HepG2 (cell line): ENCODE measurements around the gene CITED2. TPM values are rescaled to one million over a fixed set of nuclear protein-coding genes. Genes with fewer than 3 reads are reported as not detected.

Experiments used
- HIC2 ChIP-seq: sonication (generic); formaldehyde crosslinking; IDR thresholded peaks from 2 replicates; pipeline ENCODE4 v1.9.0; 2022; ENCODE audit warnings: low read depth, missing genetic modification reagents
- HMG20A ChIP-seq: IDR thresholded peaks from 2 replicates; pipeline ENCODE4 v1.6.1; 2016; ENCODE audit warnings: borderline replicate concordance
- HNF4G ChIP-seq, 2 experiments: sonication (generic) in 1 of 2; formaldehyde crosslinking in 1 of 2; IDR thresholded peaks; 2 replicates each; pipeline versions ENCODE4 v1.4.0 to v1.6.1; 2011 to 2020; ENCODE audit warnings: borderline replicate concordance in 2 of 2, low read depth in 2 of 2, mild to moderate bottlenecking in 2 of 2, low read length in 1 of 2, missing genetic modification reagents in 1 of 2, moderate library complexity in 1 of 2
- HOXA7 ChIP-seq: sonication (generic); formaldehyde crosslinking; IDR thresholded peaks from 2 replicates; pipeline ENCODE4 v1.8.1; 2022; ENCODE audit warnings: mild to moderate bottlenecking, missing genetic modification reagents, moderate library complexity
- HOXA9 ChIP-seq: sonication (generic); formaldehyde crosslinking; IDR thresholded peaks from 2 replicates; pipeline ENCODE4 v1.8.1; 2022; ENCODE audit warnings: missing genetic modification reagents, mild to moderate bottlenecking, moderate library complexity, borderline replicate concordance
- JUN ChIP-seq: sonication (generic); formaldehyde crosslinking; IDR thresholded peaks from 2 replicates; pipeline ENCODE4 v1.4.0; 2020; ENCODE audit warnings: mild to moderate bottlenecking, missing genetic modification reagents
- MAFF ChIP-seq: IDR thresholded peaks from 2 replicates; pipeline ENCODE4 v1.6.1; 2011; ENCODE audit warnings: low read depth, low read length, improper control_type of control experiment
- MAFK ChIP-seq, 2 experiments: IDR thresholded peaks in 1 of 2; conservative IDR thresholded peaks in 1 of 2; 2 replicates each; pipeline ENCODE4 v1.6.1; 2011; ENCODE audit warnings: improper control_type of control experiment in 2 of 2, low read length in 2 of 2
- MED1 ChIP-seq: sonication (generic); formaldehyde crosslinking; IDR thresholded peaks from 2 replicates; pipeline ENCODE4 v1.4.0; 2020; ENCODE audit warnings: missing genetic modification reagents
- POGZ ChIP-seq: sonication (generic); formaldehyde crosslinking; IDR thresholded peaks from 2 replicates; pipeline ENCODE4 v1.4.0; 2020; ENCODE audit warnings: mild to moderate bottlenecking, missing genetic modification reagents
- STAT6 ChIP-seq: sonication (generic); formaldehyde crosslinking; IDR thresholded peaks from 2 replicates; pipeline ENCODE4 v1.4.0; 2020; ENCODE audit warnings: missing genetic modification reagents, mild to moderate bottlenecking, borderline replicate concordance
- ZEB1 ChIP-seq: IDR thresholded peaks from 2 replicates; pipeline ENCODE4 v1.6.1; 2012; ENCODE audit warnings: mild to moderate bottlenecking, low read depth, inconsistent platforms; ENCODE audit not compliant: insufficient replicate concordance
- ZNF121 ChIP-seq: sonication (generic); formaldehyde crosslinking; IDR thresholded peaks from 2 replicates; pipeline ENCODE4 v1.5.0; 2020; ENCODE audit warnings: mild to moderate bottlenecking, missing genetic modification reagents
- ZNF18 ChIP-seq: sonication (generic); formaldehyde crosslinking; IDR thresholded peaks from 2 replicates; pipeline ENCODE4 v1.8.0; 2022; ENCODE audit warnings: mild to moderate bottlenecking, missing genetic modification reagents; ENCODE audit not compliant: insufficient replicate concordance
- ZNF225 ChIP-seq: sonication (generic); formaldehyde crosslinking; IDR thresholded peaks from 2 replicates; pipeline ENCODE4 v1.4.0; 2020; ENCODE audit warnings: mild to moderate bottlenecking, missing genetic modification reagents
- ZNF382 ChIP-seq: sonication (generic); formaldehyde crosslinking; IDR thresholded peaks from 2 replicates; pipeline ENCODE4 v1.5.0; 2020; ENCODE audit warnings: missing genetic modification reagents, mild to moderate bottlenecking, borderline replicate concordance
- ZNF710 ChIP-seq: sonication (generic); formaldehyde crosslinking; IDR thresholded peaks from 2 replicates; pipeline ENCODE4 v1.5.0; 2020; ENCODE audit warnings: mild to moderate bottlenecking, missing genetic modification reagents, borderline replicate concordance
- ZNF777 ChIP-seq: sonication (generic); formaldehyde crosslinking; IDR thresholded peaks from 2 replicates; pipeline ENCODE4 v1.4.0; 2020; ENCODE audit warnings: missing genetic modification reagents
- polyA plus RNA-seq, 8 experiments: library from polyadenylated mRNA; depleted of rRNA in 3 of 8; stranded (reverse) in 7 of 8; unstranded in 1 of 8; fragments of >200 nt; fragmentation: Illumina TruSeq in 4 of 8; extraction: Trizol in 4 of 8; gene quantifications; 2 replicates each; pipeline versions ENCODE4 v1.2.1 to v1.2.3, GENCODE V29; 2011 to 2016; ENCODE audit warnings: low read depth in 4 of 8, missing spikeins in 1 of 8, mixed read lengths in 1 of 8; ENCODE audit not compliant: insufficient read depth in 1 of 8
- total RNA-seq, 5 experiments: library from RNA; depleted of rRNA; stranded (reverse); fragments of >200 nt; fragmentation: Illumina TruSeq; extraction: Trizol; gene quantifications; 2 replicates each; pipeline ENCODE4 v1.2.3, GENCODE V29; 2016; ENCODE audit warnings: low read depth in 1 of 5
- TF ChIP-seq, protein P1 (sequence below): sonication (generic); formaldehyde crosslinking; IDR thresholded peaks from 2 replicates; pipeline ENCODE4 v1.9.0; 2022; ENCODE audit warnings: missing genetic modification reagents, mild to moderate bottlenecking, borderline replicate concordance

Gene CITED2
- total and polyA plus RNA-seq, 2 of the 13 experiments (the other 11 are each of a cell fraction or from before 2014, with no cell fraction given), result 17.6 to 57.2 TPM

GRCh38 chr6:139378882-139379341 lies 4.5 kb upstream of the CITED2 start (continued):
- TF ChIP-seq HIC2 (CRISPR knock-in tag), result peak; percentile 48; the same call in 1 of the 2 replicates
- no peak for TF ChIP-seq MED1 (CRISPR knock-in tag)
- TF ChIP-seq ZNF18 (CRISPR knock-in tag), result peak; percentile 80
- TF ChIP-seq, protein P1, sequence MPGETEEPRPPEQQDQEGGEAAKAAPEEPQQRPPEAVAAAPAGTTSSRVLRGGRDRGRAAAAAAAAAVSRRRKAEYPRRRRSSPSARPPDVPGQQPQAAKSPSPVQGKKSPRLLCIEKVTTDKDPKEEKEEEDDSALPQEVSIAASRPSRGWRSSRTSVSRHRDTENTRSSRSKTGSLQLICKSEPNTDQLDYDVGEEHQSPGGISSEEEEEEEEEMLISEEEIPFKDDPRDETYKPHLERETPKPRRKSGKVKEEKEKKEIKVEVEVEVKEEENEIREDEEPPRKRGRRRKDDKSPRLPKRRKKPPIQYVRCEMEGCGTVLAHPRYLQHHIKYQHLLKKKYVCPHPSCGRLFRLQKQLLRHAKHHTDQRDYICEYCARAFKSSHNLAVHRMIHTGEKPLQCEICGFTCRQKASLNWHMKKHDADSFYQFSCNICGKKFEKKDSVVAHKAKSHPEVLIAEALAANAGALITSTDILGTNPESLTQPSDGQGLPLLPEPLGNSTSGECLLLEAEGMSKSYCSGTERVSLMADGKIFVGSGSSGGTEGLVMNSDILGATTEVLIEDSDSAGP, result no peak
- no peak for TF ChIP-seq ZNF121
- TF ChIP-seq ZEB1, result peak; percentile 91
- TF ChIP-seq ZNF382 (CRISPR knock-in tag), result no peak
- TF ChIP-seq JUN (CRISPR knock-in tag), result peak; percentile 88
- TF ChIP-seq HMG20A (CRISPR knock-in tag), result peak; percentile 56; the same call in 1 of the 2 replicates
- TF ChIP-seq HNF4G (IDR thresholded peaks at IDR 0.05; ENCODE audit: borderline replicate concordance, low read depth, low read length), result peak; percentile 85; the same call in 1 of the 2 replicates
- TF ChIP-seq HNF4G (CRISPR knock-in tag; IDR thresholded peaks at IDR 0.05; ENCODE audit: borderline replicate concordance, low read depth), result peak; percentile 65; the same call in 1 of the 2 replicates
- TF ChIP-seq ZNF710 (CRISPR knock-in tag), result no peak
- no peak for TF ChIP-seq STAT6 (CRISPR knock-in tag)
- 0 out of 2 replicates have a peak, but pooled peaks have one; percentile 27 for TF ChIP-seq POGZ (CRISPR knock-in tag)
- TF ChIP-seq ZNF225 (CRISPR knock-in tag), result no peak
- peak; percentile 46; a peak in 3 of 4 replicates for TF ChIP-seq MAFK (conservative IDR thresholded peaks at IDR 0.05 in 1 of 2, IDR thresholded peaks at IDR 0.05 in 1 of 2; ENCODE audit: low read length in 2 of 2)
- TF ChIP-seq MAFF, result peak; percentile 45
- TF ChIP-seq HOXA7 (CRISPR knock-in tag), result no peak
- no peak for TF ChIP-seq ZNF777 (CRISPR knock-in tag)
- no peak for TF ChIP-seq HOXA9 (CRISPR knock-in tag)
